GM18526 (cell line): ENCODE results near the gene ZNF654.

Experiments used
- POLR2A ChIP-seq: IDR thresholded peaks from 3 replicates; pipeline ENCODE4 v1.6.1; 2011; ENCODE audit not compliant: insufficient read length; ENCODE audit errors: extremely low read depth

Gene ZNF654

GRCh38 chr3:88150806-88151205 lies 91.8 kb downstream of the ZNF654 start:
- TF ChIP-seq POLR2A: no peak

- TF ChIP-seq POLR2A: no peak
These were observed 92.3 kb downstream of the ZNF654 start for GRCh38 chr3:88151358-88151757.

- no peak for TF ChIP-seq POLR2A
These were observed 93.8 kb downstream of the ZNF654 start for GRCh38 chr3:88152841-88153240.

GRCh38 chr3:88166419-88166971 lies 107.4 kb downstream of the ZNF654 start:
- no peak for TF ChIP-seq POLR2A

- TF ChIP-seq POLR2A: no peak
These were observed 108.1 kb downstream of the ZNF654 start for GRCh38 chr3:88167173-88167572.

GRCh38 chr3:88167704-88168103 lies 108.6 kb downstream of the ZNF654 start:
- TF ChIP-seq POLR2A: no peak

- no peak for TF ChIP-seq POLR2A
These were observed 109.1 kb downstream of the ZNF654 start for GRCh38 chr3:88168171-88168570.

GRCh38 chr3:88180398-88180999 lies 121.4 kb downstream of the ZNF654 start:
- TF ChIP-seq POLR2A: no peak

- no peak for TF ChIP-seq POLR2A
These were observed 129.4 kb downstream of the ZNF654 start for GRCh38 chr3:88188436-88188835.

- TF ChIP-seq POLR2A: no peak
These were observed 130.3 kb downstream of the ZNF654 start for GRCh38 chr3:88189361-88189810.

- no peak for TF ChIP-seq POLR2A
These were observed 132.9 kb downstream of the ZNF654 start for GRCh38 chr3:88191872-88192409.

GRCh38 chr3:88192631-88193030 lies 133.6 kb downstream of the ZNF654 start:
- TF ChIP-seq POLR2A: no peak
